ENCODE measurements around the gene NCAPD3.
A peak's percentile ranks its signal among the peaks of the same experiment; 100 is the strongest.

The NCAPD3 gene

DNA sequence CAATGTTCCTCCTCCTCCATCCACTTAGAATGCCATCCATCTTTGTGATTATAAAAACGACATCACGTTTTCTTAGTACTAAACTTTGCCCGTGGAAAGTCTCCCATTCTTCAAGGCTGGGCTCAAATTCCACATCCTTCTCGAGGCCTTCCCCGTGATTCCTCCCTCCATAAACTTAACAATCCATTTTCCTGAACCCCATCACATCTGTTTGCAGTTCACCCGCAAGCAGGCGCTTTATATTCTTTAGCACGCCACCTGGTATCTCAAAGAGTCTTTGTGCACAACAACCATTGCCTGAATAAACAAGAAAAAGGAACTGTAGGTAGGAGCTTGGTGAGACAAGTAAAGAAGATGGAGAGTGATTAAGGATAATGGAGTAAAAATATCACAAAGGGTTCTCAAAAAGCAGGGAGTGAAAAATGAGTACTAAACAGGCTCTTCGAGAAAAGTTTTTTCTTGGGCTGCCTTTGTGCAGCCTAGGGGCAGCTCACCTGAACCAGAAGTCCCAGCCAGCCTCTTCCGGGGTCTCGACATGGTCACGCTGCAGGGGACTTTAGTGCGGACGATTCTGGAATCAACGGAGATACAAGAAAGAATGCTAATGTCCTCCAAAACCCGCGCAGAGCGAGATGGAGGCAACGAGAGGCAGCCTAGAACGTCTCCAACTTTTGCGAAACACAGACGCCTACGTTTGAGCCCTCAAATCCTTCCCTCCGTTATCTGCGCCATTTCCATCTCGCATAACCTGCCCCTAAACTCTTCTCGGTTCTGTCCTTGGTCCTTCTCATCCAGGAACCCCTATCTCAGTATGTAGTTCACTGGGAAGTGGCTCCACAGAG is 28.8 kb upstream of the NCAPD3 start:
- DNase-seq, result peak in 1 of 3 experiments; percentile 48

DNA sequence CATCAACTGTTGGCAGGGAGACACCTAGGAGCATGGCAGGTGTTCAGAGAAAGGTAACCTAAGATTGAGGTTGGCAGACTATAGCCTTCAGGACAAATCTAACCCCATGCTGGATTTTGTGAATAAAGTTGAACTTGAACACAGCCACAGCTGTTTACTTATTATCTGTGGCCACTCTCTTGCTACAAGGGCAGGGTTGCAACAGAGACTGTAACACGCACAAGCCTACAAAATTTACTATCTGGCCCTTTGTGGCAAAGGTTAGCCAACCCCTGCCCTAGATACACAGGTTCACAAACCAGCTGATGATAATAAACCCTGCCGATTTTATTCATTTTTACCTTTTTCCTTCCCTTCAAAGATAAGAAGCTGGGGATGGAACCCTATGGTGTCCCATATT is 26.9 kb upstream of the NCAPD3 start:
- DNase-seq, result no peak

DNA sequence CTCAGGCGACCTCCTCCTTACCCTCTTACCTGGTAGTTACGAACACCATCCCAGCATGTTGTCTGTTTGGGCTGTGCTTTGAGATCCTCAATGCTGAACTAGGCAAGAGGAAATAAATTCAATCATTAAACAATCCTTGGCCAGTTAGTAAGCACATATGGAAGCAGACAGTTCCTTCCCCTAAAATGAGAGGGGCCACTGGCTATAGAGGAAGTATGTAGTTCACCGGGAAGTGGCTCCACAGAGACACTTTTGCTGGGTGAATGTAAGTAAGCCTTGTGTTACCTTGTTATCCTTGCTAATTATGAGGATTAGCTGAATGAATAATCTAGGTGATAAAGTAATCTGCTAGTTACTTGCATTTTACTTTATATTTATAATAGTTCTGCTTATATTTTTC is 26.5 kb upstream of the NCAPD3 start:
- no peak for DNase-seq

DNA sequence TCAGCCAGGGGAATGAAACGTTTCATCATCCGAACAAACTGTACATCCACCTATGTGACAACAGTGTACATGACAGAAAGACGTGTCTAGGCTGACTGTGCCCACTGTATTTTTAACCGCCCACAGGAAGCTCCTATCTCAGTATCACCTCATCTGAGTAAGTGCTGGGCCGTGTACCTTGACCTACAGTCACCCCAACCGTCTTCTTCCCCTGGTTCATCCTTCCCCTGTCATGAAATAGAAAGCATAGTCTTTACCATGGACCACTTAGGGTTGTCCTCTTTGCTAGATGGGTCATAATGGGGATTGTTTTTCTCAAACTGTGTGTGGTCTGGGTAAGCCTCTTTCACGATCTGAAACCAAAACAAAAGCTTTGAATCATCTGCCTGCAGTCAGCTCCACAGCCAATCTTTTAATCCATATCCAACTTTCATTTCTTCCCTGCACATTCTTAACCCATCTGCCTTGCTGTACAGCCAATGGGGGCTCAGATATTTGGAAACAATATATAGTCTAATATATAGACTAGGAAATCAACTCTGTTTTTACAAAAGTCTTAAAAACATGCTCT is 25.2 kb upstream of the NCAPD3 start:
- no peak for DNase-seq

DNA sequence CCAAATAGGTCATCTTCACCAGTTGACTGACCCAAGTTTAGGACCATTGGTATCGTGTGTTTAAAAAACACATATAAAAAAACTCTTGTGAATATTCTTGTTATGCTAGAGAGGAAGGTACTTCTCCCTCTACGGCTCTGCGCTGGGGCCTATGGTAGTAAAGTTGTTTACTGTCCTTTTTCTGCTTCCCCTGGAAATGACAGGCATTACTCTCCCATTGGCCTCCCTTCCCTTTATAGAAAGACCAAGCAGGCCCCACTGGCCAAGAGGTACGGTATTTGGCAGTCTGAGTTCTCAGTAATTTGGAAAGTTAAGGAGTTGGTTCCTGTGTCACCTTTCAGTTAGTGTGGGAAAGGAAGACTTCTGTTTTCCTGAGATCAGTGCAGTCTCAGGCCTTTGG is 22.9 kb upstream of the NCAPD3 start:
- no peak for DNase-seq

DNA sequence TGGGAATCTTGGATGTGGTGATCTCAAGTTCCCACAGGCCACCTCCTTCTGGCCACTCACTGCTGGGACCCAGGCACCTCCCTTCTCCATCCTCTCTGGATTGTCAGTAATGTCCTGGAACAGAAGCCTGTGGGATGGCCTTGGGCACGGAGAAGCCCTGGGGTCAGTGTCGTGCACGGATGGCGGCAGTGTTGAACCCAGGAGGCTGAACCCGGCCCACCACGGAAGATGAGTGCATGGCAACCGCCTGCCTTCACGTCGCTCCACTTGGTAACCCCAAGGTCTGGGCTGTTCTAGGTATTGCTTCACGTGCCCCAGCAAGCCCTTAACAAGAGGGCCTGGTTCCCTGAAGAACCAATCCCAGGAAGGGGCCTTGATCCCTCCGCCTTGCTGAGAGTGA is 22.3 kb upstream of the NCAPD3 start:
- no peak for DNase-seq

DNA sequence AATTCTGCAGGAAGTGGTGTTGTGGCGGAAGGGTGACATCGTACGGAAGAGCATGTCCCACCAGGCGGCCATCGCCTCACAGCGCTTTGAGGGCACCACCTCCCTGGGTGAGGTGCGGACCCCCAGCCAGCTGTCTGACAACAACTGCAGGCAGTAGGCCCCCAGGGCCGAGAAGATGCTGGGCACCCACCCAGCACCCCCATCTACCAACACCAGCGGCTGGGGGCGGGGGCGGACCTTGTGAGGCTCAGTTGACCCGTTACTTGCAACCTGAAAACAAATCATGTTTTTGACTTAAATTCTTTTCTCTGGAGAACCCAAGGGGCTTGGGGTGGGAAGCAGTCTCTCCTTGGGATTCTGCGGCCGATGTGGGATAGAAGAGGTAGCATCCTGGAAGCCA is 21.7 kb upstream of the NCAPD3 start:
- no peak for DNase-seq

DNA sequence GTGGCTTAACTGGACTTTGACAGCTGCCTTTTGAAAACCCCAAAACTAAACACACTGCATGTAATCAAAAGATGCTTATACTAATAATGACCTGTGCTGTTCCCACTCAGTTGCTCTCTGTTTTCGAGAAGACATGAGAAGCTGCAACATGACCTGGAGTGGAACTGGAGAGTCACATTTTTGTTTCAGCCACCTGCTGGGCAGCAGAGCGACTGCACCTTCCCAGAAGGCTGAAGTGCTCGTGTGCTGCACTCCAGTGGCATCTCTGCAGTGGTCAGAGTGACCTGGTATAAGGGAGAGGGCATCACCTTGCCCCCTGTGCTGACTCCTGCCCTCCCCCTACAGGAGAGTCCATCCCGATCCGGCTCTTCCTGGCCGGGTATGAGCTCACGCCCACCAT is 20.8 kb upstream of the NCAPD3 start:
- peak in 1 of 3 experiments; percentile 22 for DNase-seq

DNA sequence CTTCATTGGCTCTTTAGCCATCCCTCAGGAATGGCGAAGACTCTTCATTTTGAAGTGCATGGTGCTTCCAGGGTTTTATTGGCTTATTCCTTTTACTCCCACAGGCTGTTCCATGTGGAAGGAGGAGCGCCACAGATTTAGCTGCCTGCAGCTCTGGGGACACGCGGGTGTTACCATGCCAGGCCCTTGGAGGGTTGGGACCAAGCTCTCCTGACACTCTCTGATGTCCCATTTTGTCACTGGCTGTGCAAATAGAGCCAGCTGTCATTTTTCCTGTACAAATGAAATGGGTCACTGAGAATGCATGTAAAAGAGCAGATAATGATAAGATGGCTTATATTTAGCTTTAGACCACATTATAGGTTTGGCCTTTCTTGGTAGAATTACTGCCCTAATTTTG is 20.1 kb upstream of the NCAPD3 start:
- no peak for DNase-seq

DNA sequence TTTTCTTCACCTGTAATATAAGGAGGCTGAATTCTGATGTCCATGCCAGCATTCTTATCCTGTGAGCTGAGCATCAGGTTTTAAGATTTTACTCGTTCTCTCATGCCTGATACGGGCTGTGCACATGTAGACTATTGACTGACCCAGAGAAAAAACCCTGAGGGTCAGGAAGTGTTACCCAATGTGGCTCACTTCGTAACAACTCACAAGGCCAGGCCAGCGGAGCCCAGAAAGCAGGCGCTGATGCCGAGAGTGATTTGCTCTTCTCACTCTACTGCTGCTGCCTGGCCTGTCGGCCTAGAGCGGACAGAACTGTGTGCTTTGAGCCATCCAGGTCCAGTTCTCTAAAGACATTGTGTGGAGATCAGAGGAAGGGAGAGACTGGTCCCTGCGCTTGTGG is 18.6 kb upstream of the NCAPD3 start:
- DNase-seq, result peak in 1 of 3 experiments; percentile 39

DNA sequence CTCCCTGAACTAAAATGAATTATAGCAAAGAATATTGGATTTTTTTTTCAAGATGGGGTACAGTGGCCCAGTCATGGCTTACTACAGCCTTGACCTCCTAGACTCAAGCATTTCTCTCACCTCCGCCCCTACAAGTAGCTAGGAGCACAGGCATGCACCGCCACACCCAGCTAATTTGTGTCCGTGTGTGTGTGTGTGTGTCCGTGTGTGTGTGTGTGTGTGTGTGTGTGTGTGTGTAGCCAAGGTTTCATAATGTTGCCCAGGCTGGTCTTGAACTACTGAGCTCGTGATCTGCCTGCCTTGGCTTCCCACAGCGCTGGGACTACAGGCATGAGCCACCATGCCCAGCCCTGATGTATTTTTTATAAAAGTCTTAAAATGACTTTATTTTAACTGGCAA is 16.8 kb upstream of the NCAPD3 start:
- no peak for DNase-seq

DNA sequence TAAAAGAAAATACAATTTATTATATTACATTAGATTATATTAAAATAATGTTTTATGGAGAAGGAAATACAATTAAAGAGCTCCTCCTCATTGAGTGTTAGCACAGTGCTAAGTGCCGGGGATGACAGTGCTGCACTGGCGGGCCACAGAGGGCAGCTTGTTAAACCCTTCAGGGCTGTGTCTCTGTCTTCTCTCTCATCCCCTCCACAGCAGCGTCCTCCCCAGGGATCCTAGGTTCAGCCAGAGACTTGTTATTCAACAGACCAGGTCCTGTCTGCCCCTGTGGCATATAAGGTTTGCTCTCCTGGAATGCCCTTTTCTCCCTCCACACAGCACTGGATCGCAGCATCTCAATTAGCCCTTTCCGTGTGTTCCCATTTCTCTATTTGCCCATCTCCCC is 15.2 kb upstream of the NCAPD3 start:
- DNase-seq, result no peak

DNA sequence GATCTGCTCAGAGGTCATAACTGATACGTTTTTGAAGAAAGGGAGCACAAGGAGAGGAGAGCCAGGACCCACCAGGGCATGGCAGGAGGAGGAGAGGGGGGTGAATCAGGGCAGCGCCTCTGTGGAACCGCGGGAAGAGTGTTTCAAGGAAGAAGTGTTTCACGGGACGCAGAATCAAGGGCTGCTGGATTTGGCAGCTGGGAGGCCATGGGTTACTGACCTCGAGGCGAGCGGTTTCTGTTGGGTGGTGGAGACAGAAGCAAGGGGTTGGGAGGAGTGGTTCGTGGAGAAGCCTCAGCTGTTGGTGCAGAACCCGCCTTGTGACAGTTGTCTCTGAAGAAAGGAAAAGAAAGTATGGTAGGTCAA is 13.8 kb upstream of the NCAPD3 start:
- DNase-seq, result no peak

DNA sequence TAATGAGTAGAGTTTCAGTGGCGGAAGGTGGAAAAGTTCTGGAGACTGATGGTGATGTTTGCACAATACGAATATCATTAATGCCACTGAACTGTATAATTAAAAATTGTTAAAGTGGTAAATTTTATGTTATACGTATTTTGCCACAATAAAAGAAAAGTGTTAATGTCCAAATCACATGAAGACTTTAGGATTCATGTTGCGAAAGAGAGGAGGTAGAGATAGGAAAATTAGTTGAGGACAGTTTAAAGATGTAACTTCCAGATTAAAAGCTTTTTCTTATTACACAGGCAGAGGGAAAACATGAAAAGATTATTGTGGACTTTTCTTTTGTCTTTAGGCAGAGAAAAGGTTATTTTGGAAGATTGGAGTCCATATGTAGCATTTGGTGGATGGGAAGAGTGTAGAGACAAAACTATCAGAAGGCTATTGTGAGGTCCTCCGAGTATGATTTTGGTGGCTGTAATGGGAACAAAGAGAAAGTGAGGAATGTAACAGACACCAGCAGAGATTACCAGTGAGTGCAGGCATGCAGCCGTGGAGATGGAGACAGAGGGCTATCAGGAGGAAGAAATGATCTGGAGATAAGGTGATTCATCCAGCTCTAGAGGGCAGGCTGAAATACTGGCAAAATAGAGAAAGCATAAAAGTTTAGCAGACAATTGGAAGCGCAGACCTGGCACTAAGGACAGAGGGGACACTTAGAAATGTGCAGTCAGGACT is 13.2 kb upstream of the NCAPD3 start:
- DNase-seq, result no peak

DNA sequence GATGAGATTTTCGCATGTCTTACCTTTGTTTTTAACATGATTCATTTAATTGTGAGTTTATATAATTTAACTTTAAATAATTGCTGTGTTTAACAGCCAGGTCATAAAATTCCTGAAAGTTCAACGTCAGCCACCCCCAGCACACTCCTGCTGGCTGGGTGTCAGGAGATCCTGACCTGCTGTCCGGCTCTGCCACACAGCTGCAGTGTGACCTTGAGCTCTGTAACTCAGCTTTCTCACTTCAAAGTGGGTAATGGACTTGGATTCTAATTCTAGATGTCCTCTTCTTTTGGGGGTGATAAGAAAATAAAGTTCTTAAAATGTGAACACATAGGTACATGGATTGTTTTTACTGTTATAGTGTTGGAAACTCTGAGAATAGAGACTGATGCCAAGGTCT is 11.6 kb upstream of the NCAPD3 start:
- DNase-seq, result no peak

DNA sequence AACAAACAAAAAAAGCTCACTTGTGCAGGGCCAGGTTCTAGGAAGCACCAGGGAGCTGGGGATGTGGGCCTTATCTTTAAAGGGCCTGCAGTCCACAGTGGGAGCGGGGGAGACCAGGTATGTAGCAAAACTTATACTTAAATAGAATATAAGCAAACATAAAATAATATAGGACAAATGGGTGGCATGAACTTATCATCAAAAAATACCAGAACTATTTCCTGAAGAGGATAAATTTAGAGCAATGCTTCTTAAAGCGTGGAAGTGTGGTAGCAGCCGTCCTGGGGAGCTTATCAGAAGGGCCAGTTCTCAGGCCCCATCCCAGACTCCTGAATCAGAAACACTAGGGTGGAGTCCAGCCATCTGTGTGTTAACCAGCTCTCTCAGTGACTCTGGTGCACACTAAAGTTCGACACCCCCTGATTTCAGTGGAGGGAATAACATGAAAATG is 10.0 kb upstream of the NCAPD3 start:
- DNase-seq, result no peak

DNA sequence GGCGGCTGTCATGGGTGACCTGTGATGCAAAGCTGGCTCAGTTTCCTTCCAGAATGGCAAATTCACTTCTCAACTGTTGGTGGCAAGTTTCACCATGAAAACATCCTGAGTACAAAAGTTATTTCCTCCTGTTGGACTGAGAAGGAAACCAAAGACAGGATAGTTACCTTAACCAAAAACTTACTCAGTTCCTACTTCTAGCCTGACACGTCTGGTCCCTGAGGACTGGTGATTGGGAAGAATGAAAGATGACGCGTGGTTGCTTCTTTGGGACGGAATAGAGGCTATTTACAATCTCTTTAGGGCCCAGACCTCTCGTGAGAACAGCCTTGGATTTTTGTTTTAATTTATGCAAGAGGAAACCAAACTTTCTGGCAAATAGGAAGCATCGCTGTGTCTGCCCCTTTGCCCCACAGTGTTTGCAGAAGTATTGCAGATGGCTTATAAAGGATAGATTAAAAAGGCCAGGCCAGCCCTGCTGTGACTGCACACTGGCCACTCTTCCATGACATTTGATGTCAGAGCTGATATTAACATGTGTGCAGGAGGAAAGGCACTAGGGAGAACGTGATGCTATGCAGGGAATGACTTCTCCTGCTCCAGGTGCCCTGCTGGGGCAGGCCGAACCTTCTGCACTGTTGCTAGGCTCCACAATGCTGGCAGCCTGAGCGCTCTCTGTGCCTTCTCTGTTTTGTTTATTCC is 8.3 kb upstream of the NCAPD3 start:
- DNase-seq, result no peak

DNA sequence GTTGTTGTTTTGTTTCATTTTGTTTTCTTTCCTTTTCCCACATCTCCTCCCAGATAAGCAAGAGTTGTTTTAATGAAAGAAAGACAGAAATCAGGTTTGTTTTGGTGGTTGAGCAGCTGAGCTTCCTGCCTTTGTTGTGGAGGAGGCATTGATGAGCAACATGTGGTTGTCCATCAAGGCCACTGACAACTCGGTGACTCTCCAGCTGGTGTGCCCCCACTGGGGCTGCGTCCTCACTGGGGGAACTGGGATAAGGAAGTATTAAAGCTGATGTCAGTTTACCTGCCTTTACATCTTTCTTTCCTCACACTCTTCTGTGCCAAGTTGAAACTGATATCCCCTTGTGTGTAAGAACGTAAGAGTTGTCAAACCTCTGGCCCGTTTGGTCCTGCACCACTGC is 6.6 kb upstream of the NCAPD3 start:
- no peak for DNase-seq

DNA sequence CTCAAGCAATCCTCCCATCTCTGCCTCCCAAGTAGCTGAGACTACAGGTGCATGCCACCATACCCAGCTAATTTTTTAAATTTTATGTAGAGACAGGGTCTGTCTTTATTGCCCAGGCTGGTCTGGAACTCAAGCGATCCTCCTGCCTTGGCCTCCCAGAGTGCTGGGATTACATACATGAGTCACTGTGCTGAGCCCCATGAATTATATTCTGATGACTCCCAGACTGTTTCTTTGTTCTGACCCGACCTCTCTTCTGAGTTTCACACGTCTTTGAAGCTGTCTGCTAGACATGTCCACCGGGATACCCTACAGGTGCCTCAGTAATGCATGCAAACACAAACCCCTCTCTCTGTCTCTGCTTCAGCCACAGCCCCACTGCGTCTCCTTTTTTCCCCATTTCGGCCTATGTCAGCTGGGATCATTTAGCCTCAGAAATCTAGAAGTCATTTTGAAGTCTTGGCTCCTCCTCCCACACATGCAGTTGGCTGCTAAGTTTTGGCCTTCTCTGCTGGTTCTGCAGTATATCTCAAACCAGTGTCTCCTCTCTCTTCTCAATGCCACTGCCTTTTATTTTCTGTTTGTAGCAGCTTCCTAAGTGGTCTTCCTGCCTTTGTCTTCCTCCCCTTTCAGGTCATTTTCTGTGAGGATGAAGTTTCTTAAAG is 5.5 kb upstream of the NCAPD3 start:
- DNase-seq, result no peak

DNA sequence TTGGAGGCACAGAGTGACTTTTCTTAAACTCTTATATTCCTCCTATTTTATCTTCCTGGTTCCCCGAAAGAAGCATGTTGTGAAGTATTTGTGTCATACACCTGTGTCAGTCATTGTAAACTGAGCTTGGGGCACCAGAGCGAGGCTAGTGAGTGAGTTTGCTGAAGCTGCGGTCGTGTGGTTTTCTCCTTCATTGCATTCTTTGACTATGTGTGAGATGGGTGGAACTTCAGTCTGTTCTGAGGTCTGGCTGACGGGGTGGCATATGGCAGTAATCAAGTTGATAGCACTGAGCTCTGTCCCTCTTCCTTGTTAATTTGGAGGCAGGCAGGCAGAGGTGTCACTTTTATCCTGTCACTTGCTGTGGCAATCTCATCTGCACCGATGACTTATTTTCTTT is 4.9 kb upstream of the NCAPD3 start:
- no peak for DNase-seq

DNA sequence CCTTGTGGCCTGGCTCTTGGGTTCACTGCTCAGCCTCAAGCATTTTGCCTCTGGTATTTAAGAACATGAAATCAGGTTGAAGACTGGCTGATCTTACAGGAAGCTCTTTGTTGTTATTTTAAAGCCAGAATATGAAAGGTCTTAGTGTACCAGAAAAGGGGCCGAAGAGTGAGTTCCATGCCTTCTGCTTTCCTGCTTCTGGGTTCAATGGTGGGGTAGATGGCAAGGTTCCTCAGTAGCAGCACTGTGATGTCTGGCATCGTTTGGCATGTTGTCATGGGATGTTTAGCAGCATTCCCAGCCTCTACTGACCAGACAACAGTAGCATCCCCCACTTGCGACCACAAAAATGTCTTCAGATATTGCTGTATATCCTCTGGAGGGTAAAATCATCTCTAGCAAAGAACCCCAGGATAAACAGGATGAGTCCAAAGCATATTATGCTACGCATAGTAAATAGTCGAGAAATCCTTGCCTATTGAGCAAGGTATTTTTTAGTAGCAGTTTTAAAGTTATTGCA is 3.1 kb upstream of the NCAPD3 start:
- no peak for DNase-seq

Measured in NCI-H1417 (cell line).